HEK293 (cell line): ENCODE data around the gene NOS1.

Source experiments
- CTCF ChIA-PET: fragments of 350-600 bp; formaldehyde crosslinking; extraction: SDS; loops from one replicate; lab custom pipeline; 2021; ENCODE audit warnings: antibody characterized with exemption; lab: Yijun Ruan, JAX
- POLR2A ChIA-PET: fragments of 300-600 bp; formaldehyde crosslinking; extraction: SDS; loops from one replicate; lab custom pipeline; 2020; ENCODE audit warnings: antibody characterized with exemption, inconsistent platforms; lab: Yijun Ruan, JAX
- H3K27ac ChIP-seq: fragments of 200-500 bp; sonication (Bioruptor generic); 2 replicates; pipeline ENCODE4 v1.5.1; 2014; ENCODE audit warnings: low read depth, low read length, control low read depth, inconsistent platforms; ENCODE audit errors: extremely low read depth
- H3K36me3 ChIP-seq, 2 experiments: fragments of 200-500 bp in 1 of 2; sonication (Bioruptor generic) in 1 of 2; 1 replicate in 1 of 2; 2 replicates in 1 of 2; pipeline ENCODE4 v1.5.1; 2014 to 2017; ENCODE audit warnings: inconsistent platforms in 2 of 2, low read length in 2 of 2; ENCODE audit not compliant: control insufficient read depth in 2 of 2, insufficient read depth in 1 of 2
- H3K4me1 ChIP-seq: fragments of 200-500 bp; sonication (Bioruptor generic); 2 replicates; pipeline ENCODE4 v1.5.1; 2014; ENCODE audit warnings: mild to moderate bottlenecking, low read length, inconsistent platforms; ENCODE audit not compliant: control insufficient read depth, insufficient read depth
- H3K4me3 ChIP-seq: 2 replicates; pipeline ENCODE4 v1.5.1; 2011; ENCODE audit warnings: low read depth, mild to moderate bottlenecking, control low read depth, low read length, moderate library complexity
- H3K9me3 ChIP-seq: fragments of 200-500 bp; sonication (Bioruptor generic); 2 replicates; pipeline ENCODE4 v1.5.1; 2014; ENCODE audit warnings: low read depth, low read length, inconsistent platforms; ENCODE audit not compliant: control insufficient read depth, insufficient read depth
- EGR2 ChIP-seq: fragments of 450-650 bp; formaldehyde crosslinking; IDR thresholded peaks from 2 replicates; pipeline ENCODE4 v1.5.1; 2016; ENCODE audit warnings: low read depth, missing biosample characterization, missing genetic modification characterization
- KLF1 ChIP-seq: fragments of 450-650 bp; formaldehyde crosslinking; IDR thresholded peaks from 2 replicates; pipeline ENCODE4 v1.5.1; 2016; ENCODE audit warnings: missing biosample characterization, missing genetic modification characterization
- REPIN1 ChIP-seq: fragments of 450-650 bp; formaldehyde crosslinking; IDR thresholded peaks from 2 replicates; pipeline ENCODE4 v1.5.1; 2017; ENCODE audit warnings: missing biosample characterization, missing genetic modification characterization, low read depth
- SP7 ChIP-seq: fragments of 450-650 bp; formaldehyde crosslinking; IDR thresholded peaks from 2 replicates; pipeline ENCODE4 v1.5.1; 2016; ENCODE audit warnings: missing biosample characterization, missing genetic modification characterization
- ZBTB17 ChIP-seq: fragments of 450-650 bp; formaldehyde crosslinking; IDR thresholded peaks from 2 replicates; pipeline ENCODE4 v1.5.1; 2016; ENCODE audit warnings: missing biosample characterization, missing genetic modification characterization
- ZBTB20 ChIP-seq: fragments of 450-650 bp; formaldehyde crosslinking; IDR thresholded peaks from 2 replicates; pipeline ENCODE4 v1.5.1; 2016; ENCODE audit warnings: missing biosample characterization, missing genetic modification characterization
- ZBTB48 ChIP-seq: fragments of 450-650 bp; formaldehyde crosslinking; IDR thresholded peaks from 2 replicates; pipeline ENCODE4 v1.5.1; 2016; ENCODE audit warnings: missing biosample characterization, missing genetic modification characterization
- ZFHX2 ChIP-seq: fragments of 450-650 bp; formaldehyde crosslinking; conservative IDR thresholded peaks from 2 replicates; pipeline ENCODE4 v1.5.1; 2016; ENCODE audit warnings: missing biosample characterization, missing genetic modification characterization
- ZIC2 ChIP-seq: fragments of 450-650 bp; formaldehyde crosslinking; IDR thresholded peaks from 2 replicates; pipeline ENCODE4 v1.5.1; 2016; ENCODE audit warnings: missing biosample characterization, missing genetic modification characterization
- ZNF175 ChIP-seq: fragments of 450-650 bp; formaldehyde crosslinking; IDR thresholded peaks from 2 replicates; pipeline ENCODE4 v1.5.1; 2016; ENCODE audit warnings: missing biosample characterization, missing genetic modification characterization
- ZNF335 ChIP-seq: fragments of 450-650 bp; formaldehyde crosslinking; conservative IDR thresholded peaks from 2 replicates; pipeline ENCODE4 v1.5.1; 2016; ENCODE audit warnings: missing biosample characterization, missing genetic modification characterization
- ZNF341 ChIP-seq: fragments of 450-650 bp; formaldehyde crosslinking; IDR thresholded peaks from 2 replicates; pipeline ENCODE4; 2016; ENCODE audit warnings: low read depth, missing biosample characterization, missing genetic modification characterization
- ZNF629 ChIP-seq: fragments of 450-650 bp; formaldehyde crosslinking; IDR thresholded peaks from 2 replicates; pipeline ENCODE4 v1.5.1; 2017; ENCODE audit warnings: missing biosample characterization, missing genetic modification characterization
- ZNF701 ChIP-seq: fragments of 450-650 bp; formaldehyde crosslinking; IDR thresholded peaks from 2 replicates; pipeline ENCODE4 v1.5.1; 2016; ENCODE audit warnings: missing biosample characterization, missing genetic modification characterization
- ZNF776 ChIP-seq: fragments of 450-650 bp; formaldehyde crosslinking; IDR thresholded peaks from 2 replicates; pipeline ENCODE4 v1.5.0; 2017; ENCODE audit warnings: missing biosample characterization, missing genetic modification characterization, borderline replicate concordance
- TF ChIP-seq, protein P1 (sequence below): fragments of 450-650 bp; formaldehyde crosslinking; IDR thresholded peaks from 2 replicates; pipeline ENCODE4 v1.5.1; 2016; ENCODE audit warnings: missing biosample characterization, missing genetic modification characterization
- TF ChIP-seq, protein P2 (sequence below): fragments of 450-650 bp; IDR thresholded peaks from 2 replicates; pipeline ENCODE4 v1.5.1; 2018; ENCODE audit warnings: missing biosample characterization, mild to moderate bottlenecking, missing genetic modification characterization
- TF ChIP-seq, protein P3 (sequence below): fragments of 450-650 bp; formaldehyde crosslinking; IDR thresholded peaks from 2 replicates; pipeline ENCODE4 v1.5.1; 2016; ENCODE audit warnings: missing biosample characterization, missing genetic modification characterization
- TF ChIP-seq, protein P4 (sequence below): fragments of 450-650 bp; IDR thresholded peaks from 2 replicates; pipeline ENCODE4 v1.5.1; 2018; ENCODE audit warnings: missing biosample characterization, missing genetic modification characterization
- TF ChIP-seq, protein P5 (sequence below): fragments of 450-650 bp; formaldehyde crosslinking; IDR thresholded peaks from 2 replicates; pipeline ENCODE4 v1.5.1; 2016; ENCODE audit warnings: missing biosample characterization, missing genetic modification characterization, borderline replicate concordance

Gene NOS1

DNA sequence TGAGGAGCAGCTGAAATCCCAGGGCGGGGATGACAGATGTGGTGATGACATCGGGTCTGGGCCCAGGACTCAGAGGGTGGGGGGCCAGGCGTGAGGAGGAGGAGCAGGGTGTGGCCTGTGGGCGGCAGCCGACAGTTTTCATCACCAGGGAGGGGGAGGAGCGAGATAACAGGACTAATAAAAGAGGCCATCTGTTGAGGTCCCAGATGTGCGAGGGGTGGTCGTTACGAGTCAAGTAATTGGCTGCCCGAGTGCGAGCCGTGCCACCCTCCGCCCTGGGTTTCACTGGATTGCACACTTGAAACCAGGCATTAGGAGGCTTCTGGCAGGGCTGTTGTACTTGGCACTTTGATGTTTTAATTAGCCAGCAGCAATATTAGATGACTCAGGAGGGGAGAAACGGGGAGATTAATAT lies 67.2 kb downstream of the NOS1 start:
- Histone ChIP-seq H3K27ac (no peak overlapping the region), H3K9me3 (no peaks in the 10 kb centered on the region), H3K4me1 (no peaks in the 10 kb centered on the region), H3K4me3 (no peak overlapping the region), H3K36me3 (no peaks in the 10 kb centered on the region)
- POLR2A ChIA-PET: no interaction called here
- CTCF ChIA-PET: no interaction called here
- TF ChIP-seq, protein P1, sequence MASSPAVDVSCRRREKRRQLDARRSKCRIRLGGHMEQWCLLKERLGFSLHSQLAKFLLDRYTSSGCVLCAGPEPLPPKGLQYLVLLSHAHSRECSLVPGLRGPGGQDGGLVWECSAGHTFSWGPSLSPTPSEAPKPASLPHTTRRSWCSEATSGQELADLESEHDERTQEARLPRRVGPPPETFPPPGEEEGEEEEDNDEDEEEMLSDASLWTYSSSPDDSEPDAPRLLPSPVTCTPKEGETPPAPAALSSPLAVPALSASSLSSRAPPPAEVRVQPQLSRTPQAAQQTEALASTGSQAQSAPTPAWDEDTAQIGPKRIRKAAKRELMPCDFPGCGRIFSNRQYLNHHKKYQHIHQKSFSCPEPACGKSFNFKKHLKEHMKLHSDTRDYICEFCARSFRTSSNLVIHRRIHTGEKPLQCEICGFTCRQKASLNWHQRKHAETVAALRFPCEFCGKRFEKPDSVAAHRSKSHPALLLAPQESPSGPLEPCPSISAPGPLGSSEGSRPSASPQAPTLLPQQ (tag by site-specific recombination): peak; percentile 76
- TF ChIP-seq ZBTB48 (tag by site-specific recombination): no peak
- peak; percentile 97 for TF ChIP-seq EGR2 (tag by site-specific recombination)
- TF ChIP-seq ZNF175 (tag by site-specific recombination): no peak
- no peak for TF ChIP-seq ZBTB17 (tag by site-specific recombination)
- TF ChIP-seq SP7 (tag by site-specific recombination): peak; percentile 79
- TF ChIP-seq ZNF701 (tag by site-specific recombination): no peak
- TF ChIP-seq ZNF335 (tag by site-specific recombination): peak; percentile 45
- peak; percentile 23; the same call in 1 of the 2 replicates for TF ChIP-seq ZNF341
- peak; percentile 9; the same call in 1 of the 2 replicates for TF ChIP-seq ZIC2
- peak; percentile 100 for TF ChIP-seq KLF1
- peak; percentile 98 for TF ChIP-seq ZFHX2
- TF ChIP-seq, protein P2, sequence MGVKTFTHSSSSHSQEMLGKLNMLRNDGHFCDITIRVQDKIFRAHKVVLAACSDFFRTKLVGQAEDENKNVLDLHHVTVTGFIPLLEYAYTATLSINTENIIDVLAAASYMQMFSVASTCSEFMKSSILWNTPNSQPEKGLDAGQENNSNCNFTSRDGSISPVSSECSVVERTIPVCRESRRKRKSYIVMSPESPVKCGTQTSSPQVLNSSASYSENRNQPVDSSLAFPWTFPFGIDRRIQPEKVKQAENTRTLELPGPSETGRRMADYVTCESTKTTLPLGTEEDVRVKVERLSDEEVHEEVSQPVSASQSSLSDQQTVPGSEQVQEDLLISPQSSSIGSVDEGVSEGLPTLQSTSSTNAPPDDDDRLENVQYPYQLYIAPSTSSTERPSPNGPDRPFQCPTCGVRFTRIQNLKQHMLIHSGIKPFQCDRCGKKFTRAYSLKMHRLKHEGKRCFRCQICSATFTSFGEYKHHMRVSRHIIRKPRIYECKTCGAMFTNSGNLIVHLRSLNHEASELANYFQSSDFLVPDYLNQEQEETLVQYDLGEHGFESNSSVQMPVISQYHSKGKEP (tag by site-specific recombination): no peak
- peak; percentile 40; the same call in 1 of the 2 replicates for TF ChIP-seq ZBTB20 (tag by site-specific recombination)
- TF ChIP-seq, protein P3, sequence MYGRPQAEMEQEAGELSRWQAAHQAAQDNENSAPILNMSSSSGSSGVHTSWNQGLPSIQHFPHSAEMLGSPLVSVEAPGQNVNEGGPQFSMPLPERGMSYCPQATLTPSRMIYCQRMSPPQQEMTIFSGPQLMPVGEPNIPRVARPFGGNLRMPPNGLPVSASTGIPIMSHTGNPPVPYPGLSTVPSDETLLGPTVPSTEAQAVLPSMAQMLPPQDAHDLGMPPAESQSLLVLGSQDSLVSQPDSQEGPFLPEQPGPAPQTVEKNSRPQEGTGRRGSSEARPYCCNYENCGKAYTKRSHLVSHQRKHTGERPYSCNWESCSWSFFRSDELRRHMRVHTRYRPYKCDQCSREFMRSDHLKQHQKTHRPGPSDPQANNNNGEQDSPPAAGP (tag by site-specific recombination): peak; percentile 87
- TF ChIP-seq ZNF629: no peak
- TF ChIP-seq ZNF776 (tag by site-specific recombination): 0 out of 2 replicates have a peak, but pooled peaks have one; percentile 26

DNA sequence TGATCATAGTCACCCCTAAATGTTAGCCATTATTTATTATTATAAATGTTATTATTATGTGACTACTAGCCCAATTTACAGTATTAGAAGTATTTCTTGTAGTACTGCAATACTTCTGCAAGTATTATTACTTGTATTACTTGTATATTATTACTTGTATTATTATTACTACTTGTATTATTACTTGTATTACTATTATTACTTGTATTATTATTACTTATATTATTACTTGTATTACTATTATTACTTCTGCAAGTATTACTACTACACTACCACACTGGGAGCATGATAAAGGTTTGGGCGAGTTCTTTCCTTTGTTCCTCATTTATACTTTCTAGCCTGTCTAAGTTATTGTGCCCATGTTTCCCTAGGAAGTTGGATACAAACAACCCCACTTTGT lies 67.9 kb downstream of the NOS1 start:
- ChIA-PET POLR2A (no interaction called here), CTCF (no interaction called here)
- TF ChIP-seq, protein P4, sequence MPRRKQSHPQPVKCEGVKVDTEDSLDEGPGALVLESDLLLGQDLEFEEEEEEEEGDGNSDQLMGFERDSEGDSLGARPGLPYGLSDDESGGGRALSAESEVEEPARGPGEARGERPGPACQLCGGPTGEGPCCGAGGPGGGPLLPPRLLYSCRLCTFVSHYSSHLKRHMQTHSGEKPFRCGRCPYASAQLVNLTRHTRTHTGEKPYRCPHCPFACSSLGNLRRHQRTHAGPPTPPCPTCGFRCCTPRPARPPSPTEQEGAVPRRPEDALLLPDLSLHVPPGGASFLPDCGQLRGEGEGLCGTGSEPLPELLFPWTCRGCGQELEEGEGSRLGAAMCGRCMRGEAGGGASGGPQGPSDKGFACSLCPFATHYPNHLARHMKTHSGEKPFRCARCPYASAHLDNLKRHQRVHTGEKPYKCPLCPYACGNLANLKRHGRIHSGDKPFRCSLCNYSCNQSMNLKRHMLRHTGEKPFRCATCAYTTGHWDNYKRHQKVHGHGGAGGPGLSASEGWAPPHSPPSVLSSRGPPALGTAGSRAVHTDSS: no peak
- 0 out of 2 replicates have a peak, but pooled peaks have one; percentile 64 for TF ChIP-seq REPIN1 (tag by site-specific recombination)
- TF ChIP-seq, protein P5, sequence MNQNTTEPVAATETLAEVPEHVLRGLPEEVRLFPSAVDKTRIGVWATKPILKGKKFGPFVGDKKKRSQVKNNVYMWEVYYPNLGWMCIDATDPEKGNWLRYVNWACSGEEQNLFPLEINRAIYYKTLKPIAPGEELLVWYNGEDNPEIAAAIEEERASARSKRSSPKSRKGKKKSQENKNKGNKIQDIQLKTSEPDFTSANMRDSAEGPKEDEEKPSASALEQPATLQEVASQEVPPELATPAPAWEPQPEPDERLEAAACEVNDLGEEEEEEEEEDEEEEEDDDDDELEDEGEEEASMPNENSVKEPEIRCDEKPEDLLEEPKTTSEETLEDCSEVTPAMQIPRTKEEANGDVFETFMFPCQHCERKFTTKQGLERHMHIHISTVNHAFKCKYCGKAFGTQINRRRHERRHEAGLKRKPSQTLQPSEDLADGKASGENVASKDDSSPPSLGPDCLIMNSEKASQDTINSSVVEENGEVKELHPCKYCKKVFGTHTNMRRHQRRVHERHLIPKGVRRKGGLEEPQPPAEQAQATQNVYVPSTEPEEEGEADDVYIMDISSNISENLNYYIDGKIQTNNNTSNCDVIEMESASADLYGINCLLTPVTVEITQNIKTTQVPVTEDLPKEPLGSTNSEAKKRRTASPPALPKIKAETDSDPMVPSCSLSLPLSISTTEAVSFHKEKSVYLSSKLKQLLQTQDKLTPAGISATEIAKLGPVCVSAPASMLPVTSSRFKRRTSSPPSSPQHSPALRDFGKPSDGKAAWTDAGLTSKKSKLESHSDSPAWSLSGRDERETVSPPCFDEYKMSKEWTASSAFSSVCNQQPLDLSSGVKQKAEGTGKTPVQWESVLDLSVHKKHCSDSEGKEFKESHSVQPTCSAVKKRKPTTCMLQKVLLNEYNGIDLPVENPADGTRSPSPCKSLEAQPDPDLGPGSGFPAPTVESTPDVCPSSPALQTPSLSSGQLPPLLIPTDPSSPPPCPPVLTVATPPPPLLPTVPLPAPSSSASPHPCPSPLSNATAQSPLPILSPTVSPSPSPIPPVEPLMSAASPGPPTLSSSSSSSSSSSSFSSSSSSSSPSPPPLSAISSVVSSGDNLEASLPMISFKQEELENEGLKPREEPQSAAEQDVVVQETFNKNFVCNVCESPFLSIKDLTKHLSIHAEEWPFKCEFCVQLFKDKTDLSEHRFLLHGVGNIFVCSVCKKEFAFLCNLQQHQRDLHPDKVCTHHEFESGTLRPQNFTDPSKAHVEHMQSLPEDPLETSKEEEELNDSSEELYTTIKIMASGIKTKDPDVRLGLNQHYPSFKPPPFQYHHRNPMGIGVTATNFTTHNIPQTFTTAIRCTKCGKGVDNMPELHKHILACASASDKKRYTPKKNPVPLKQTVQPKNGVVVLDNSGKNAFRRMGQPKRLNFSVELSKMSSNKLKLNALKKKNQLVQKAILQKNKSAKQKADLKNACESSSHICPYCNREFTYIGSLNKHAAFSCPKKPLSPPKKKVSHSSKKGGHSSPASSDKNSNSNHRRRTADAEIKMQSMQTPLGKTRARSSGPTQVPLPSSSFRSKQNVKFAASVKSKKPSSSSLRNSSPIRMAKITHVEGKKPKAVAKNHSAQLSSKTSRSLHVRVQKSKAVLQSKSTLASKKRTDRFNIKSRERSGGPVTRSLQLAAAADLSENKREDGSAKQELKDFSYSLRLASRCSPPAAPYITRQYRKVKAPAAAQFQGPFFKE (tag by site-specific recombination): no peak
- Histone ChIP-seq H3K4me3 (no peak overlapping the region), H3K9me3 (no peaks in the 10 kb centered on the region), H3K4me1 (no peaks in the 10 kb centered on the region), H3K27ac (no peak overlapping the region), H3K36me3 (no peaks in the 10 kb centered on the region)
